Measurements from ENCODE around the gene SH2D3C.

The SH2D3C gene, protein sequence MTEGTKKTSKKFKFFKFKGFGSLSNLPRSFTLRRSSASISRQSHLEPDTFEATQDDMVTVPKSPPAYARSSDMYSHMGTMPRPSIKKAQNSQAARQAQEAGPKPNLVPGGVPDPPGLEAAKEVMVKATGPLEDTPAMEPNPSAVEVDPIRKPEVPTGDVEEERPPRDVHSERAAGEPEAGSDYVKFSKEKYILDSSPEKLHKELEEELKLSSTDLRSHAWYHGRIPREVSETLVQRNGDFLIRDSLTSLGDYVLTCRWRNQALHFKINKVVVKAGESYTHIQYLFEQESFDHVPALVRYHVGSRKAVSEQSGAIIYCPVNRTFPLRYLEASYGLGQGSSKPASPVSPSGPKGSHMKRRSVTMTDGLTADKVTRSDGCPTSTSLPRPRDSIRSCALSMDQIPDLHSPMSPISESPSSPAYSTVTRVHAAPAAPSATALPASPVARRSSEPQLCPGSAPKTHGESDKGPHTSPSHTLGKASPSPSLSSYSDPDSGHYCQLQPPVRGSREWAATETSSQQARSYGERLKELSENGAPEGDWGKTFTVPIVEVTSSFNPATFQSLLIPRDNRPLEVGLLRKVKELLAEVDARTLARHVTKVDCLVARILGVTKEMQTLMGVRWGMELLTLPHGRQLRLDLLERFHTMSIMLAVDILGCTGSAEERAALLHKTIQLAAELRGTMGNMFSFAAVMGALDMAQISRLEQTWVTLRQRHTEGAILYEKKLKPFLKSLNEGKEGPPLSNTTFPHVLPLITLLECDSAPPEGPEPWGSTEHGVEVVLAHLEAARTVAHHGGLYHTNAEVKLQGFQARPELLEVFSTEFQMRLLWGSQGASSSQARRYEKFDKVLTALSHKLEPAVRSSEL

DNA sequence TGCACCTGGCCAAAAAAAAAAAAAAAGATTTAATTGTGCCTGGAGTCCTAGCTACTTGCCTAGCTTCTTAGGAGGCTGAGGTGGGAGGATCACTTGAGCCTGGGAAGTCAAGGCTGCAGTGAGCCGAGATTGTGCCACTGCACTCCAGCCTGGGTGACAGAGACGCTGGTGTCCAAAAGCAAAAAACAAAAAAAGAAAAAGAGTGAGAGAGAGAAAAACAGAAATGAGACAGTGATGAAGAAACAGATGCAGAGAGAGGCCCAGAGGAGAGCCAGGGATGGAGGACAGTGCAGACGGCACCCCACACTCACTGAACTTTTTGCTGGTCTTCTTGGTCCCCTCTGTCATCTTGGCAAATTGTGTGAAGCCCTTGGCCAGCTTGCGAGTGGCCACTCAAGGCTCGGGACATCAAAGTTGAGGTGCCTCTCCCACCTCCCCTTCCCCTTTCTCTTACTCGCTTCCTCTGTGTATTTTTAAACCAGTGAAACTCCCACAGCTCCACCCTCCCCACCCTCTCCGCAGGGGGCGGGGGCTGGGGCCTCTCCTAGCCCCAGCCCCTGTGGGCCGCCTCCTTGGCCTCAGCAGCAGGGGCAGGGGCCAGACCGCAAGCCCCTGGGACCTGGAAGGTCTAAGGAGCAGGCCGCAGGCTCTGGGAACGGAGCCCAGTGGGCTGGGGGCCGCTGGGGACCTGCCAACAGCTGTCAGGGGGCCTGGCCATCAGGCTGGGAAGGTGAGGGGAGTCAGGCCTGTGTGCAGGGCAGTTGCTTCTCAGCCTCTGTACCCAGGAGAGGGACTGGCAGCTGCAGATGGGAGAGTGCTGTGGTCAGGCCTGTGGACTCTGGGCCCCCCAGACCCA is at the start of gene SH2D3C:
Gene SH2D3C (minus strand): TSS at position 387 of the 856 bp plus-strand sequence. CDS start 39 bp downstream, at position 348.
- peak; percentile 51 for DNase-seq

DNA sequence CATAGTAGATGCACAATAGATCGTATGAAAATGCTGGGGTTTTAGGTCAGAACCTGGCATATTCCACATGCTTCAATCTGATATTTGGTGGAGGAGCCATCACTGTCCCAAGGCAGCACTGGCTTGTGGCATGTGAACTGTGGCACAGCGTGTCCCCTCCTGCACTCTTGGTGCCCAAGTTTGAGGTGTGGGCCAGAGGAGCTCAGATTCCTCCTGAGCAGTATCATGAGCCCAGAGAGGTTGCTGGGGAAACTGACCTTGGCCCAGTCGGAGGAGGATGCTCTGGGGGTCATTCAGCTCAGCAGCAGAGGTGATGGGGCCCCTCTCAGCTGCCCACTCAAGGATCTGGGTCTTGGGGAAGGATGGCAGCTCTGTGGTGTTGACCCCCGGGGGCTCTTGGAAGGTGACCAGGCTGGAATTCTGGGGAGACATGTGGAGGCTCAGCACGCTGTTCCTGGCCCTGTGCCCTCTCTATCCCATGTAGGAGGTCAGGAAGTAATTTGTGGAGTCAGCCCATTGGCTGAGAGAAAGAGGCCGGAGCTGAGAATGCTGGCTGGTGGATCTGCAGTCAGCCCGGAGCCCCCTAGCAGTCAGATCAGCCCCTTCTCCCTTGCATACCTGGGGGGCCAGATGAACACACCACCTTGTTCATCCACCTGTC is 47.9 kb upstream of the SH2D3C start:
- no peak for DNase-seq

DNA sequence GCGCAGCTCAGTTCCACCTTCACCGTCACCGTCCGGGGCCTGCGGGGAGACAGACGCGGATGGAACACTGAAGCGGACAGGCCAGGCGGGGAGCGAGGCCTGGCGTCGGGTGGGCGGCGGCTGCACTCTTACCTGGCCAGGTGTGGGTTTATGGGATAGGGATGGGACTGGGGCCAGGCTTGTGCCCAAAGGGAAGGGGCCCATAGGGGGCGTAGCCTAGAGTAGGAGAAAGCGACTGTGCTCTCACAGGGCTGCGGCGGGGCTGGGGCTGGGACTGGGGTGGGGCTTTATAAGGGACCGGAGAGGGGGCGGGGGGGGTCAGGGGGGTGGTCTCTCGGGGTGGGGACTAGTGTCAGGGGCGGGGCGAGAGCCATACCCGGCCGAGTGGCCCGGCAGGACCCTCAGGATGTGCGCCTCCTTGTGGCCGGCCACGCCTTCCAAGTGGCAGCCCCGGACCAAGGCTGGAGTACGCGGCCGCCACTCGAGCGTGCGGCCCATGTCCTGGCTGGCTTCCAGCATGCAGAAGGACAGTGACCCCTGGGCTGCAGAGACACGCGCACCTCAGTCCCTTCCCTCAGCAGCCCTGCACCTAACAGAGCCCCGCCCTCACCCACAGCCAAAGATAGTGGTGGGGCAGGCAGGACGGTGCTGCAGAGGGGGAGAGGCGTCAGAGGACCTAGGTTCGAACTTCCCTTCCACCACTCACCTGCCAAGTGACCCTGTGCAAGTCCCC is 47.0 kb upstream of the SH2D3C start:
- DNase-seq: no peak

- DNase-seq: no peak
Observed at GRCh38 chr9:127822108-127822507, 43.6 kb upstream of the SH2D3C start.

DNA sequence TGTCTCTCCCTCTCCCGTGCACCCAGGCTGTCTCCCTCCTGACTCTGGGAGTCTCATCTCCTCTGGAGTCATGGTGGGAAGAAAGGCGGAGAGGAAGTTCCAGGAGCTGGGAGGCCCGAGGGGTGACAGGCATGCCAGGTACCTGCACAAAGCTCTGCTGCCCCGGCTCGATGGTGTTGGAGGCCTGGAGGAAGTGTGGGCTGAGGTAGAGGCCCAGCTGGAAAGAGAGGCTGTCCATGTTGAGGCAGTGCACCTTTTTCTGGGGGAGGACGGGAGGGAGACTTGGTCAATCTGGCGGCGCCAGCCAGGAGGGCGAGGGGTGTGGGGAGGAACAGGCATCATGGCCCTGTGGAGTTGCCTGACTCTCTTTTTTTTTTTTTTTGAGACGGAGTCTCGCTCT is 40.1 kb upstream of the SH2D3C start:
- DNase-seq: no peak

- no peak for DNase-seq
Observed at GRCh38 chr9:127817881-127818434, 39.5 kb upstream of the SH2D3C start.

GRCh38 chr9:127816728-127817127 is 38.3 kb upstream of the SH2D3C start:
- no peak for DNase-seq

- no peak for DNase-seq
Observed at GRCh38 chr9:127816362-127816725, 37.9 kb upstream of the SH2D3C start.

DNA sequence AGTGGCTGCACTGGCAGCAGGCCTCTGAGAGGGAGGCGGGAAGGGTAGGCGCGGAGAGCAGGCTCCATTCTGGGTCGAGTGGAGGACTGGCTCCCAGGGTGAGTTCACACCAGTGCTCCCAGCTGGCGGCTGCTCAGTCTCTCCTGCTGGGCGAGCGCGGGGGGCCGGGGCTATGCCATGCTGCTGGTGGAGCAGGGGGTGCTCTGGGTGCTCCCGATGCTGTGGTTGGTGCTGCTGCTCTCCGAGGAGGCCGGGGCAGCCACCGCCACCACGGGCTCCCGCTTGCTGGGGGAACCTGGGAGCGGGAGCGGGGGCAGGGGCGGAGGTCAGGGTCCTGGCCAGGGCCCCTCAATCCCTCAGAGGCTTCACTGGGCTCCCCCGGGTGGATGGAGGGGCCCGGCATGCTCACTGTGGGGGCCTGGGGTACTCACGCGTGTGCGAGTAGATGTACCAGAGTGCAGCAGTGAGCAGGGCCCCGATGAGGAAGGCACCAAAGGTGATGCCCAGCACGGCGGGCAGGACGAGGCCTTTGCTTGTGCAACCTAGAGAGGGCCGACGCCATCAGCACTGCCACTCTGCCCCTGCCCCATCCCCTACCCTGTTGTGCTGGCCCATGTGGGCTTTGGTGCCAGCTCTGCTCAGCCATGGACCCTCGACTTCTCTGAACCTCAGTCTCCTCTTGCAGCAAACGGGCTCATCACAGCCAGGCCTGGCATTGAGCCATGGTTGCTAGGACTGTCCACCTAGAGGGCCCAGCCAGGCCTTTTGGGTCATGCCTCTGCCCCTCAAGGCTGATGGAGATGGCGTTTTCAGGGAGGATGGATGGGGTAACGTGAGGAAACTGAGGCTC is 37.3 kb upstream of the SH2D3C start:
- DNase-seq: no peak

DNA sequence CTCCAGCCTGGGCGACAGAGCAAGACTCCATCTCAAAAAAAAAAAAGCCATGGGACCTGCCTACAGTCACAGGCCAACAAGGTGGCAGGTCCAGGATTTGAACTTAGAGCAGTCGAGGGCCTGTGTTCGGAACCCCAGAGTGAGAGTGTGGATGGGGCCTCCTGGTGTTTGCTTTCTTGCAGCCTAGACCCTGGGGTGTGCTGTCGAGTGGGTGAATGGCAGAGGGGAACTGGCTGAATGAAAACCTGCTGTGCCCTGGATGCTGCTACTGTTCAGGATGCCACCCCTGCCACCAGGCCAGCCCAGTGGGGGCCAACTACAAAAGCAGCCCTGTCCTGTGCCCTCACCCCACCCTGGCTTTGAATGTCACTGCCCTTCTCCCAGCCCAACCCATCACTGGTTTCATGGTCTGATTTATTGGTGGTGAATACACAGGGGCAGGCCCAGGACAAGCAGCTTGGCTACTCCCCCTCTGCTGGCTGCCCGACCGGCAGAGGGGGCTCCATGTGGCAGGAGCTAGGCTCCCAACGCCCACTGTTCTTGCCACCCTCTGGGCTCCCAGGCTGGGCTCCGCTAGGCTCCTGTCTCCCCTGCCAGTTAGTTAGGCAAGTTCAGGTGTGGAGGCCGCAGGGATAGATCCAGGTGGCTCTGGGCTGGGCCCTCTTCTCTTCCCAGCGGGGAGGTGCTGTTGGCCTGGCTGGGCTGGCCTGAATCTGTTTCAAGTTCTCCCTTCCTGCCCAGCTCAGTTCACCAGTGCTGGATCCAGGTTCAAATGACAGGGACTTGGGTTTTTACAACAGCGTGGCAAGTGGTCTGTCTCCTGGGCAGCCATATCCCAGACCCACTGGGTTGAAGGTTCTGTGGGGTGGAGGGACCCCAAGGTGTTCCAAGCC is 36.4 kb upstream of the SH2D3C start:
- no peak for DNase-seq

GRCh38 chr9:127813686-127814226 is 35.3 kb upstream of the SH2D3C start:
- DNase-seq: no peak

- no peak for DNase-seq
Observed at GRCh38 chr9:127812936-127813675, 34.6 kb upstream of the SH2D3C start.

DNA sequence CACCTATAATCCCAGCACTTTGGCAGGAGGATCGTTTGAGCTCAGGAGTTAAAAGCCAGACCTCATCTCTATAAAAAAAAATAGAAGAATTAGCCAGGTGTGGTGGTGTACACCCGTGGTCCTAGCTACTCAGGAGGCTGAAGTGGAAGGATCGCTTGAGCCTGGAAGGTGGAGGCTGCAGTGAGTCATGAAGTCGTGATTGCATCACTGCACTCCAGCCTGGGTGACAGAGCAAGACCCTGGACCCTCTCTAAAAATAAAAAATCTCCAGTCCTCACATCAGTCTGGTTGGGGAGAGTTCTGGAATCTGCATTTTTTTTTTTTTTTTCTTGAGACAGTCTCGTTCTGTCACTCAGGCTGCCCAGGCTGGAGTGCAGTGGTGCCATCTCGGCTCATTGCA is 33.5 kb upstream of the SH2D3C start:
- DNase-seq: no peak

DNA sequence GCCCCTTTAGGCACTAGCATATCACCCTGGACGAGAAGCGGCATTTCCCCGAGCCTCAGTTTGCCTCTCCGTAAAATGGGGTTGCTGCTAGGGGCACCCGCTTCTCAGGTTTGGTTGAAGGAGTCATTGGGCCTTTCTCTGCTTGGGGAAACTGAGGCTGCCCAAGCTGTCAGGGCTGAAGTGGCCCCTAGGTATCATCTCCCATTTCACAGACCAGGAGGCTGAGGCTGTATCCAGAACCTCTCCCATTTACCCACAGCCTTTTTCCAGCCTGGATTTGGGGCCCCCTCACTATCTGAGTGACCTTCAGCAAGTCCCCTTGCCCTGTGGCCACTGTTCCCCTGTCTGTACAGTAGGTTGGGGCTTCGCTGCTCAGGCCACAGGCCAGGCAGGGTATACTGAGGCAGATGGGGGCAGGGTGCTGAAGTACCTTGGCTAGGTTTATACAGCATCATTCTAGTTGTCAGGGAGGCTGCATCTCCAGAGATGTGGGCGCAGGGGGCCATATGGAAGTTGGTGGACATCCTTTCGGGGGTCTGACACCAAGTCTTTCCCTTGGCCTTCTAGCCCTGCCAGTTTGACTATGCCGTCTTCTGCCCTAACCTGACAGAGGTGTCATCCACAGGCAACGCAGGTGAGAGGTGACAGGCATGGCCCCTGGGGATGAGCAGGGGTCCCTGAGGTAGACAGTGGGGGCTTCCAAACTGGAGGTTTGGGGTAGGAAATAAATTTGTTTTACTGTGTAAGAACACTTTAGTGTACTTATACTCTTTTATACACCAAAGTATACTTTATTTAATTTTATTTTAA is 32.1 kb upstream of the SH2D3C start:
- DNase-seq: no peak

DNA sequence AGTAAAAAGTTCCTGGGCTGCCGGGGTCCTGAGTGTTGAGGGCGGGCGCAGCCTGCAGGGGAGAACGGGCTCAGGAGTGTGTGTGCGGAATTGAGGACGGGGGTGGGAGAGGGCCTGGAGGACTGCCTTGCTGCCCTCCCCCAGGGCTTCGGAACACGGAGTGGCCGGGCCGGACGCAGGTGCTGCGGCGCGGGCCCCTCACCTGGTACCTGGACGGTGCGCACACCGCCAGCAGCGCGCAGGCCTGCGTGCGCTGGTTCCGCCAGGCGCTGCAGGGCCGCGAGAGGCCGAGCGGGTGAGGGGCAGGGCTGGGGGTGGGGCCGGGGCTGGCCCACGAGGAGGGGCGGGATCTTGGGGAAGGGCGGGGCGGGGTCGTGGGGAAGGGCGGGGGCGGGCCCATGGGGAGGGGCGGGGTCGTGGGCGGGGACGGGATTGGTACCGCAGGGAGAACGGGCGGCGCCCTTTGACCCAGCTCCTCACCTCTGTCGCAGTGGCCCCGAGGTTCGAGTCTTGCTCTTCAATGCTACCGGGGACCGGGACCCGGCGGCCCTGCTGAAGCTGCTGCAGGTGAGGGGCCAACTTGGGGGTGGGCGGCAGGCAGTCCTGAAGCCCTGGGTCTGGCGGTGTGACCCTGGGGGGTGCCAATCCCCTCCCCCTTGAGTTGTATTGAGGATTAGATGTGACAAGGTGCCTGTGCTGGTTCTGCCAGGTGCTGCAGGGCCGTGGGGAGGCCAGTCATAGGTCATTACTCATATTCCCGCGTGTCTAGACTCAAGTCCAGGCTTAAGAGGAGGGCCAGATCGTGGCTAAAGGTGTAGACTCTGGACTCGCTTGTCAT is 31.3 kb upstream of the SH2D3C start:
- no peak for DNase-seq

DNA sequence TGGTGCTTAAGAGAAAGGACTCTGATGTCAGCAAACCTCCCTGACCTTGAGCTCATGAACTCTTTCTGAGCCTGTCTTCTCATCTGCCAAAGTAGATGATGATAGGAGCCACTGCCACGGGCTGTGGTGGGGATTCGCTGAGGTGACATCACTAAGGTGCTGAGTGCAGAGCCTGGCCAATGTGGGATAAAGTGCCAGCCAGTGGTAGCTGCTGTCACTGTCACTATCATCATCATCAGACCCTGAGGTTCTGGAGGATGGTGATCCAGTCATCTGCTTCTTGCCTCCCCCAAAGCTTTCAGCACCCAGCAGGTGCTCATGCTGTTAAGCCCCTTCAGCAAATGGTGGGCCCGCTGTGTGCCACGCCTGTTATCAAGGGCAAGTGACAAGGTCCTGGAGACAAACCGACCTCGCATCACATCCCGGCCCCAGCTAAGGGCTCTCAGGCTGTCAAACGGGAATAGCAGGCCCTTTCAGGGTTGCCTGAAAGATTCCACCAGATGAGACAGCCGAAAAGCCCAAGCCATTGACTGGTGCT is 30.6 kb upstream of the SH2D3C start:
- DNase-seq: no peak
